Astrocyte (in vitro differentiated cells and primary cell): Measurements from ENCODE around the gene PGS1. TPM values are rescaled to one million over a fixed set of nuclear protein-coding genes. Genes with fewer than 3 reads are reported as not detected.
A peak's percentile ranks its signal among the peaks of the same experiment; 100 is the strongest.

Experiments used
- DNase-seq: peaks from one replicate; pipeline ENCODE4 v3.0.0-alpha.2; 2010; ENCODE audit warnings: low read depth
- FAIRE-seq: peaks from 2 replicates; lab custom pipeline; 2011; peaks lifted over from hg19 to GRCh38; lab: Jason Lieb, UNC
- H2AFZ ChIP-seq: 2 replicates; pipeline ENCODE4 v1.6.0; 2012; ENCODE audit warnings: low read depth, low read length, inconsistent platforms
- H3K27ac ChIP-seq: 2 replicates; pipeline ENCODE4 v1.5.1; 2011; ENCODE audit warnings: low read depth, low read length, inconsistent platforms
- H3K27me3 ChIP-seq: 2 replicates; pipeline ENCODE4 v1.6.0; 2011; ENCODE audit warnings: low read length, inconsistent platforms; ENCODE audit not compliant: insufficient read depth
- H3K36me3 ChIP-seq: 2 replicates; pipeline ENCODE4 v1.5.1; 2011; ENCODE audit warnings: low read length, inconsistent platforms; ENCODE audit not compliant: insufficient read depth
- H3K4me1 ChIP-seq: 2 replicates; pipeline ENCODE4 v1.5.1; 2011; ENCODE audit warnings: low read length, inconsistent platforms; ENCODE audit not compliant: insufficient read depth
- H3K4me2 ChIP-seq: 2 replicates; pipeline ENCODE4 v1.6.0; 2012; ENCODE audit warnings: low read length, inconsistent platforms
- H3K4me3 ChIP-seq: 2 replicates; pipeline ENCODE4 v1.5.1; 2011; ENCODE audit warnings: low read depth, mild to moderate bottlenecking, low read length, inconsistent platforms; ENCODE audit not compliant: insufficient read depth
- H3K79me2 ChIP-seq: 2 replicates; pipeline ENCODE4 v1.6.0; 2012; ENCODE audit warnings: mild to moderate bottlenecking, low read length, inconsistent platforms; ENCODE audit not compliant: insufficient read depth
- H3K9ac ChIP-seq: 2 replicates; pipeline ENCODE4 v1.6.0; 2012; ENCODE audit warnings: mild to moderate bottlenecking, low read length, inconsistent platforms
- H3K9me3 ChIP-seq: 2 replicates; pipeline ENCODE4 v1.5.1; 2012; ENCODE audit warnings: low read depth, mild to moderate bottlenecking, low read length, inconsistent platforms; ENCODE audit not compliant: insufficient read depth
- H4K20me1 ChIP-seq: 2 replicates; pipeline ENCODE4 v1.6.0; 2012; ENCODE audit warnings: low read length, inconsistent platforms; ENCODE audit not compliant: insufficient read depth
- H3K27ac Mint-ChIP-seq: one replicate; pipeline ENCODE4 v1.8.0; 2021; ENCODE audit warnings: mild to moderate bottlenecking, mixed read lengths; ENCODE audit not compliant: unreplicated experiment
- H3K27me3 Mint-ChIP-seq: one replicate; pipeline ENCODE4 v1.8.0; 2021; ENCODE audit warnings: low read depth, mixed read lengths; ENCODE audit not compliant: unreplicated experiment
- H3K36me3 Mint-ChIP-seq: one replicate; pipeline ENCODE4 v1.8.0; 2021; ENCODE audit warnings: low read depth, mixed read lengths; ENCODE audit not compliant: unreplicated experiment
- H3K4me1 Mint-ChIP-seq: one replicate; pipeline ENCODE4 v1.8.0; 2021; ENCODE audit warnings: low read depth, mixed read lengths; ENCODE audit not compliant: unreplicated experiment
- H3K4me3 Mint-ChIP-seq: one replicate; pipeline ENCODE4 v1.8.0; 2021; ENCODE audit warnings: mild to moderate bottlenecking, moderate library complexity, mixed read lengths; ENCODE audit not compliant: unreplicated experiment
- H3K9me3 Mint-ChIP-seq: one replicate; pipeline ENCODE4 v1.8.0; 2021; ENCODE audit warnings: mild to moderate bottlenecking, mixed read lengths; ENCODE audit not compliant: unreplicated experiment
- CTCF ChIP-seq: IDR thresholded peaks from 2 replicates; pipeline ENCODE4 v1.5.1; 2011; ENCODE audit warnings: low read depth, mild to moderate bottlenecking, inconsistent platforms, low read length, moderate library complexity; ENCODE audit not compliant: insufficient read depth
- EZH2 ChIP-seq: IDR thresholded peaks from 2 replicates; pipeline ENCODE4 v1.6.1; 2012; ENCODE audit warnings: mild to moderate bottlenecking, low read length, inconsistent platforms; ENCODE audit not compliant: insufficient read depth
- total RNA-seq: library from RNA; stranded (reverse); gene quantifications from 2 replicates; pipeline ENCODE4 v1.2.1, GENCODE V29; 2021

PGS1 gene
- total RNA-seq, 1 donor from 2014 or later: 32.0 TPM

GRCh38 chr17:78384479-78385175 is 6.2 kb downstream of the PGS1 start:
- H3K4me2 ChIP-seq: peak overlapping the region; percentile 64
- H3K36me3 Mint-ChIP-seq: peaks cover 7% of the 10 kb centered on the region
- no peak overlapping the region for H3K4me3 ChIP-seq
- peaks cover 61% of the 10 kb centered on the region for H3K4me1 Mint-ChIP-seq
- no peaks in the 10 kb centered on the region for H3K9me3 Mint-ChIP-seq
- FAIRE-seq (no peak), DNase-seq (no peak)
- TF ChIP-seq EZH2 (no peak), CTCF (no peak)
- H3K27ac Mint-ChIP-seq: peak overlapping the region; percentile 89
- peaks cover 93% of the 10 kb centered on the region for H3K79me2 ChIP-seq
- no peak overlapping the region for H2AFZ ChIP-seq
- H3K36me3 ChIP-seq: no peaks in the 10 kb centered on the region
- H3K27ac ChIP-seq: peak overlapping the region; percentile 88
- H3K4me3 Mint-ChIP-seq: peak overlapping the region; percentile 42
- H4K20me1 ChIP-seq: peaks cover 53% of the 10 kb centered on the region
- no peaks in the 10 kb centered on the region for H3K27me3 Mint-ChIP-seq
- peaks cover 65% of the 10 kb centered on the region for H3K4me1 ChIP-seq
- H3K27me3 ChIP-seq: no peaks in the 10 kb centered on the region
- peak overlapping the region; percentile 72 for H3K9ac ChIP-seq
- H3K9me3 ChIP-seq: no peaks in the 10 kb centered on the region

- Histone ChIP-seq H3K4me1 (peaks cover 75% of the 10 kb centered on the region), H3K36me3 (peaks cover under 1% of the 10 kb centered on the region), H3K4me2 (peak overlapping the region; percentile 23), H3K9me3 (no peaks in the 10 kb centered on the region), H3K4me3 (no peak overlapping the region), H3K27me3 (no peaks in the 10 kb centered on the region), H3K9ac (no peak overlapping the region), H4K20me1 (peaks cover 58% of the 10 kb centered on the region), H3K27ac (peak overlapping the region; percentile 7), H3K79me2 (peaks cover 92% of the 10 kb centered on the region), H2AFZ (no peak overlapping the region)
- H3K4me3 Mint-ChIP-seq: no peak overlapping the region
- no peaks in the 10 kb centered on the region for H3K27me3 Mint-ChIP-seq
- no peaks in the 10 kb centered on the region for H3K9me3 Mint-ChIP-seq
- H3K36me3 Mint-ChIP-seq: peaks cover 7% of the 10 kb centered on the region
- FAIRE-seq (no peak), DNase-seq (peak; percentile 60)
- H3K4me1 Mint-ChIP-seq: peaks cover 65% of the 10 kb centered on the region
- TF ChIP-seq EZH2 (no peak), CTCF (no peak)
- peak overlapping the region; percentile 81 for H3K27ac Mint-ChIP-seq
These were observed 9.8 kb downstream of the PGS1 start for GRCh38 chr17:78387977-78388941.
